Measurements from ENCODE around the gene CDH11. TPM values are rescaled to one million over a fixed set of nuclear protein-coding genes. Genes with fewer than 3 reads are reported as not detected.

The CDH11 gene
- total RNA-seq, 3 donors from 2014 or later: 0.10 to 0.66 (median 0.35) TPM

DNA sequence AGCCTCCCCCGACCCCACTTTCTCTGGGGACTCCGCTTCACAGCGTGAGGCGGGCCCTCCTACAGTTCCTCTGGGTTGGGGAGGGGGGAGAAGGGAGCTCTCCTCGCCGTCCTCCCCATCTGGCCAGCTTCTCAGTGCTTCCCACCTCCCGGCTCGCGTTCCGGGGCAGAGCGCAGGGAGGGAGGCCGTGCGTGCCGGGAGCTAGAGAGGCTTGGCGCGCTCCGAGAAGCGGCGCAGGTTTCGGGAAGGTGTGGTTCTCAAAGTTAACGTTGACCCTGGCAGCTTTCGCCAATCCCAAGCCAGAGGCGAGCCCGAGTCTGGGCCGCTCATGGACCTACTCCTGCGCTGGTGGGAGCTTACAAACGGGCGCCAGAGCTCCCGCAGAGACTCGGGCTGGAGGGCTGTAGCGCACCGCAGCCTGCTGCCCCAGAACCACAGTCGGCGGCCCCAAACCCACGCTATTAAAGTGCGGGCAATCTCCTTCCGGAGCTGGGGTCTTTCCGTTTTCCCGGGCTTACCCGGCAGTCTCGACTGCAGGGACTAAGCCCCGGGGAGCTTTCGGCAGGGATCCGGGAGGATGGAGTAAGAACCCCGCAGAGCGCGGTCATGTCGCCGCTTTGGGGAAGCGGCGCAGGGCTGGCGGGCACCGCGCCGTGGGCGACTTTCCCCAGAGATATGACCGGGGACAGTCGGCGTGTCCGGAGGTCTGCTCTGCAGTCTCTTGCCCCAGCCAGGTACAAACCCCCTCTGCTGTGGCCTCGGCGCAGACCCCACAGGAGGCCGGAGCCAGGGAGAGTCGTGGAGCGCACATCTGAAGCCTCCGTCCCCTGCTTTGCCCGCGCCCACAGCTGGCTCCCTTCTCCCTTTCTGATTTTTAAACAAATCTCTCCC, 787 bp downstream of the CDH11 start:
- Mint-ChIP-seq H3K9me3 (no peaks in the 10 kb centered on the region), H3K36me3 (ENCODE audit: insufficient read depth) (no peaks in the 10 kb centered on the region), H3K4me3 (no peak overlapping the region), H3K4me1 (ENCODE audit: low read depth) (no peaks in the 10 kb centered on the region), H3K27me3 (ENCODE audit: low read depth) (peaks cover 40% of the 10 kb centered on the region)
- ATAC-seq (no peak), DNase-seq (no peak)

DNA sequence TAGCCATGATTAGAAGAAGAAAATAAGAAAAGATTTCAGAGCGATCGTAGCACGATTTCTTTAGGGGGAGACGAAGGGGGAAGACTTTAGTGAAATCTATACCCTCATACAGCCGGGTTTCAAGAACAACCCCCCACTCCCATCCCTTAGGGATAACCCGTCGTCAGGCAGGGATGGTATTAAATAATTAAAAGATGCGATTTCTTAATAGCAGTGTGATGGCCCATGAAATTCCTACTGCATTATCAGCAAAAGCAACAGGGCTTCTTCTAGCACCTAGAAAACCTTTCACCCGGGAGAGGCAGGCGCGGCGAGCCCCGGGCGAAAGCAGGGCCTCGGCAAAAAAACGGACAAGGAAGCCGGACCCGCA, 1.4 kb downstream of the CDH11 start:
- DNase-seq (no peak), ATAC-seq (no peak)
- peaks cover 40% of the 10 kb centered on the region for H3K27me3 Mint-ChIP-seq (ENCODE audit: low read depth)
- no peak overlapping the region for H3K4me3 Mint-ChIP-seq
- H3K9me3 Mint-ChIP-seq: no peaks in the 10 kb centered on the region
- H3K36me3 Mint-ChIP-seq (ENCODE audit: insufficient read depth): no peaks in the 10 kb centered on the region
- H3K4me1 Mint-ChIP-seq (ENCODE audit: low read depth): no peaks in the 10 kb centered on the region

DNA sequence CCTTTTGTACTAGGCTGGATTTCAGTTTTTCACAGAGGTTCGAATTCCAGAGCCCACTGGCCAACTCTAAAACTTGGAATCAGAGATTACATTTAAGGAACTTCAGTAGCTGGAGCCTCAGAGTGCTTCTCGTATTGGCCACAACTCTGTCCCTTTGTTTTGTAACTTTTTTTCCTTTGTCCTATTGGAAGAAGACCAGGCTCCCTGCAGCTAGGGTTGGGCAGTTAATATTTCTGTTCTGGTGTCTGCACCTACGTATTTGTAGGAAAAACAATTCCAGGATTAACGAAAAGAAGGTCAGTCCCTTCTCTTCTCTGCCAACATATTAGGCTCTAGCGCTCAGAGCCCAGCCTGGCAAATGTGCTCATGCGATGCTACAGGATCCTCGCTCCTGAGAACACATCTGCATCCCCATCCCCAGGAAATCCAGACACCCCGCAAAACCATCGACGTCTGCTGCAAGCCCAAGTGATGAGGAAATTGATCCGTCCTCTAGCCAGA, 1.9 kb downstream of the CDH11 start:
- no peaks in the 10 kb centered on the region for H3K4me1 Mint-ChIP-seq (ENCODE audit: low read depth)
- no peaks in the 10 kb centered on the region for H3K36me3 Mint-ChIP-seq (ENCODE audit: insufficient read depth)
- no peaks in the 10 kb centered on the region for H3K9me3 Mint-ChIP-seq
- DNase-seq (no peak), ATAC-seq (no peak)
- H3K27me3 Mint-ChIP-seq (ENCODE audit: low read depth): peaks cover 40% of the 10 kb centered on the region
- H3K4me3 Mint-ChIP-seq: no peak overlapping the region

DNA sequence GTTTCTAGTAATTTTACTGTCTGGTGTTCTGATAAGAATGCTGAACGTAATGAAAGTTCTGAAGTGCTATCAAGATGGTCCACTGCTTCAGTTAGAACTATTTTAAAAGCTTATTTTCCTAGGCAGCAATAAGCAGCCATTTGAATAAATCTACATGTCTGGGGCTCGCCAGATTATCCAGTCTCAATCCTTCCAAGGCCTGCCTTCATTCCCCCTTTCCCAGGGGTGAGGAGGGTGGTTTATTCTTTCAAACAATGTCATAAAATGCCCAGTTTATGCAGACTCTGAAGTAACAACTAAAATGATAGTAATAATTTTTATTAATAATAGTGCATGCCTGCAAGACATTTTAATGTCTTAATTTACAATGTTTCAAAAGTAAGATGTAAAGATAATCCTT, 2.4 kb downstream of the CDH11 start:
- Mint-ChIP-seq H3K4me1 (ENCODE audit: low read depth) (no peaks in the 10 kb centered on the region), H3K9me3 (no peaks in the 10 kb centered on the region), H3K4me3 (no peak overlapping the region), H3K27me3 (ENCODE audit: low read depth) (peaks cover 37% of the 10 kb centered on the region), H3K36me3 (ENCODE audit: insufficient read depth) (no peaks in the 10 kb centered on the region)
- DNase-seq (no peak), ATAC-seq (no peak)

DNA sequence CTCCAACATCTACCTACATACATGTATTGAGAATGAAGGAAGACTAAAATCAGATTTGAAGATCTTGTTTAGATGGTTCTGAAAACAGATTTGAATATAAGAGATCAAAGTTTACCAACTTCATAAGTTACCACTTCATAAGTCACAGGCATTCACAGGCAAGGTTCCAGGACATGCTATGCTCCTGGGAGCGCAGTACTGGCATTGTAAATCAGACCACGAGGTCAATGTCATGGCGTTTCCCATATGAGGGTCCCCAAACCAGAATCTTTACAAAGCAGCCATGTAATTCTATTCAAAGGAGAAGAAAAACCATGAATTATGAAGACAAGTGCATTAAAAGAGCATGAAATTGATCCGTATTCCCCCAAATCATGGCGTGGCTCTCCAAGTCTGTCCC, 3.0 kb downstream of the CDH11 start:
- Mint-ChIP-seq H3K36me3 (ENCODE audit: insufficient read depth) (no peaks in the 10 kb centered on the region), H3K27me3 (ENCODE audit: low read depth) (peaks cover 32% of the 10 kb centered on the region), H3K9me3 (no peaks in the 10 kb centered on the region), H3K4me3 (no peak overlapping the region), H3K4me1 (ENCODE audit: low read depth) (no peaks in the 10 kb centered on the region)
- ATAC-seq (no peak), DNase-seq (no peak)

DNA sequence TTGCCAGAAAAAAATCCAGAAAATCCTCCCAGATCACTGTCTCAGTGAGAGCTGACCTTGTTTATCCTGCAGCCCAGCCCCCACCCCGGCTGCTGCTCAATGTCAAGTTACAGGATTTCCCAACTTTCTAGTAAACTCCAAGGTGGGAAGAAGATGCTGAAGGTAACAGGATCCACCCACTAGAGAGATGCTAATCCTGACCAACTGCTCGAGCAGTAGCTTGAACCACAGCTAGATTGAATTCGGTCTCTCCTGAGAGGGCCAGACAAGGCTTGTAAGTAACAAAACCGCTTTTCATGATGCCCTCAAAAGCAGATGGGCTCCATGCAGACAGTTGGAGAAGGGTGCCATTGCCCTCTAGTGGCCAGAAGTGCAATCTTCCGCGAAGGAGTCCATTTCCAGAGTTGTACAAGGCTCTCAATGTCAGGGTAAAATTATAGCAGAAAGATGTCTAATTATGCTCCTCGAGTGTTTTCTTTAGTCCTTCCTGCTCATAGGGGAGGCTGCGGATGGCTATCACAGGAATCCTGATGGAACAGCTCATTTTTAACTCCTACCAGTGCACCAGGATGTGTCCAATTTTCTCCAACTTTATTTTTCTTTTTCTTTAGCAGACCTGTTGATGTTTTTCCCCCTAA, 3.9 kb downstream of the CDH11 start:
- DNase-seq (no peak), ATAC-seq (no peak)
- H3K36me3 Mint-ChIP-seq (ENCODE audit: insufficient read depth): no peaks in the 10 kb centered on the region
- peaks cover 24% of the 10 kb centered on the region for H3K27me3 Mint-ChIP-seq (ENCODE audit: low read depth)
- no peak overlapping the region for H3K4me3 Mint-ChIP-seq
- H3K9me3 Mint-ChIP-seq: no peaks in the 10 kb centered on the region
- H3K4me1 Mint-ChIP-seq (ENCODE audit: low read depth): no peaks in the 10 kb centered on the region

DNA sequence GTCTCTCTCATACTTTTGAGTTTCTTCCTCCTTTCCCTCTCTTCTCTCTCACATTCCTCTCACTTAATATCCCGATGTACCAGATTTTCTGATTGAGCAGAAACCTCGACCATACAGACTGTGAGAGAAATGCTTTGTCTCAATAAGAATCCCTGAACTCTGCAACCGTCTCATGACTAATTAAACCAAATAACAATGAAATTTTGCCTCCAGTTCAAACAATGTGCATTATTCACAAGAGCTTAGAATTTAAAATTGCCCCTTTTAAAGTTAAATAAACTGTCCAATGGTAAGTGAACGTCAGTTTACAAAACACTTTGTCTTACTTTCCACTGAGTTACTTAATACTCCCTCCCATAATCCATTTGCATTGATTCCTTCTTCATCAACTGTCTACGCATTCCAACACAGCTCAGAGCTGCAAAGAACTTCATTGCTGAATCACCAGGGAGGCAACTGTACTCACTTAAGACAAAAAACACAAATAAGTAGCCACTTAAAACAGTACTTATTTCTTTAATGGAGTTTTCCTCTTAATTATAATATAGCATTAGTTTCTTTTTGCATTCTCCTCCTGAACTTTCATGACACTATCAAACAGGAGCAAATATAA, 4.9 kb downstream of the CDH11 start:
- no peak for ATAC-seq
- no peaks in the 10 kb centered on the region for H3K4me1 Mint-ChIP-seq (ENCODE audit: low read depth)
- H3K9me3 Mint-ChIP-seq: no peaks in the 10 kb centered on the region
- H3K4me3 Mint-ChIP-seq: no peak overlapping the region
- peaks cover 22% of the 10 kb centered on the region for H3K27me3 Mint-ChIP-seq (ENCODE audit: low read depth)
- DNase-seq: no peak
- H3K36me3 Mint-ChIP-seq (ENCODE audit: insufficient read depth): no peaks in the 10 kb centered on the region

DNA sequence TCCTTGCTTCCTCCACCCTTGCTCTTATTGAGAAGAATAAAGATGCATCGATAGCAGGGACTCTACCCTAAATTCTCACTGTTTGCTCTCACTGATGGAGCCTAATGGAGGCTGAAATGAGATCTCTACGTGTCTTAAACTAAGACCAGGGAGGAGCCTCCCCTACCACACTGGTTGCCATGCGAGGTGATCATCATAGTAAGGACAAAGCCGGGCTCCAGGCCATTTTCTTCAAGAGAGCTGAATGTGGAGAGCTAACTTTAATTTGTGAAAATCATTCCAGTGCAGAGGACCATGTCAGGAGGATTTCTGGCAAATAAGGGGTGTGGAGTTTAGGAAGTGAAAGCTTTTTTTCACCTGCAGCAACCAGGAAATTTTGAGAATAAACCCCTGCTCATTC, 5.6 kb downstream of the CDH11 start:
- Mint-ChIP-seq H3K4me3 (no peak overlapping the region), H3K36me3 (ENCODE audit: insufficient read depth) (no peaks in the 10 kb centered on the region), H3K4me1 (ENCODE audit: low read depth) (no peaks in the 10 kb centered on the region), H3K27me3 (ENCODE audit: low read depth) (peaks cover 17% of the 10 kb centered on the region), H3K9me3 (no peaks in the 10 kb centered on the region)
- DNase-seq (no peak), ATAC-seq (no peak)

DNA sequence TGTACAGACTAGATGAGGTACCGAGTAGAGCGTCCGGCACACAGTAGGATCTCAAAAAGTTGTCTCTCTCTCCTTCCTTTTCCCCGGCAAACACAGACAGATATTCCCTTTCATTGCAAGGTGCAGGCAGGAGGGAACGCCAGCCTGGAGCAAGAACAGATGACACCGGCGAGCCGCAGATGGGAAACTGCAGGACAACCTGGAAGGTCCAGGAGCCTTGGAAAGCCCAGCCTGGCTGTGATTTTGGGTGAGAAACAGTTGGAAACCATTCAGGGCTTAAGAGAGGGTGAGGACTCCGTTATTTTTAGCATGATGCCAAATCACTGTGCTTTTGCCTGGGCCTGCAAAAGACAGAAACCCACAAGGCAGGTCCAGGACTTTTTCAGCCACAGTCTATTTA, 7.3 kb downstream of the CDH11 start:
- no peak for DNase-seq
- Mint-ChIP-seq H3K27me3 (ENCODE audit: low read depth) (peaks cover 5% of the 10 kb centered on the region), H3K4me3 (no peak overlapping the region), H3K4me1 (ENCODE audit: low read depth) (no peaks in the 10 kb centered on the region), H3K9me3 (no peaks in the 10 kb centered on the region), H3K36me3 (ENCODE audit: insufficient read depth) (no peaks in the 10 kb centered on the region)
- ATAC-seq: no peak

DNA sequence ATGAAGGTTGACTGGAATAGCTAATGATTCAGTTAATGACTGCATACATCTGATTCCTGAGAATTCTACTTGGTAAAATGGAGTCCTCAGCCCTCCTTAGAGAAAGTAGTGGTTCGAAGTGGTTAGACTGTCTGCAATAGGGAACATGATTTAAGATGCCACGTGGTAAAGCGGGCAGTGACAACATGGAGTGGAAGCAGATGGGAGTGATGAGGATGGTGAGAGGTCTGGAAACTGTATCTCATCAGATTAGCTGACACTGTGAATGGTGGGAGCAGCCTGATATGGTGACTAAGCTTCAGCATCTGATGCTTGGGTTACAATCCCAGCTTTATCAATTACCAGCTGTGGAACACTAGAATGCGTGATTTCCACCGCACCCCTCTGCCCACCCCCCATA, 8.4 kb downstream of the CDH11 start:
- Mint-ChIP-seq H3K36me3 (ENCODE audit: insufficient read depth) (no peaks in the 10 kb centered on the region), H3K9me3 (no peaks in the 10 kb centered on the region)
- no peak for ATAC-seq

DNA sequence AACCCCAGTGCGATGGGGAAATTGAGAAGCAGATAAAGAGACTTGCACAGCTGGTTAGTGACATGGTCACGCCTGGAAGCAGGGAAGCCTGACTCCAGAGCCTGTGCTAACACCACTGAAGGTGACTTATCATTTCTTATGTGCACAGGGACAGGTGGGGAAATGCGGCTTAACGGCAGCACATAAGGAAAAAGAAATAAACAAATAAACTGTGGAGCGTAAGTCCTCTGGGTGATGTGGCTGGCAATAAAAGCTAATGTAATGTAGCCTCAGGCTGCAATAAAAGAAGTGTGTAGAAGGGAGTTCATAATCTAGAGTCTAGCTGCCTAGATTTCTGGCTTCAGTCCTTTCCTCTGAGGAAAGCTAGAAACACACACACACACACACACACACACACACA, 10.6 kb downstream of the CDH11 start:
- H3K27me3 Mint-ChIP-seq (ENCODE audit: low read depth): no peaks in the 10 kb centered on the region
- H3K9me3 Mint-ChIP-seq: no peaks in the 10 kb centered on the region
- no peak for DNase-seq
- ATAC-seq: no peak
- no peaks in the 10 kb centered on the region for H3K36me3 Mint-ChIP-seq (ENCODE audit: insufficient read depth)
- no peak overlapping the region for H3K4me3 Mint-ChIP-seq
- H3K4me1 Mint-ChIP-seq (ENCODE audit: low read depth): no peaks in the 10 kb centered on the region

More for the DNA sequence above, 8.4 kb downstream of the CDH11 start:
- Mint-ChIP-seq H3K27me3 (ENCODE audit: low read depth) (no peaks in the 10 kb centered on the region), H3K4me1 (ENCODE audit: low read depth) (no peaks in the 10 kb centered on the region), H3K4me3 (no peak overlapping the region)
- no peak for DNase-seq

DNA sequence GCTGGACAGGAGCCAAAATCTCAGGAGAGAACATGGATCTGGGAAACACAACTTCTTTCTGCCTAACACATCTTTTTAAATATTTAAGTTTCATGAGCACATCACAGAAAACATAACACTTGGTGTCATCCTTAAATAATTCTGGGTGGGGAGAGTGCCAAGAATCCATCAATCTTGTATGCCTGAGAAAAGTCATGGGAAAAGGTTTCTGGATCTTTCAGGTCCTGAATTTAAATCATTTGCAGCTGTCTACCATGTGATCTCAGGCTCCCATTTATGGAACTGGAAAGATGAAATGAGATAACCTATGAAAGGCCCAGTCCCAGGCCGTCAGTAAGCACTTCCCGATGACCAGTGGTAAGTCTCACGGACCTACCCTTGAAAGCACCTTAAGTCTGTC, 15.1 kb downstream of the CDH11 start:
- no peaks in the 10 kb centered on the region for H3K27me3 Mint-ChIP-seq (ENCODE audit: low read depth)
- H3K4me1 Mint-ChIP-seq (ENCODE audit: low read depth): no peaks in the 10 kb centered on the region
- no peak overlapping the region for H3K4me3 Mint-ChIP-seq
- ATAC-seq (no peak), DNase-seq (no peak)
- no peaks in the 10 kb centered on the region for H3K36me3 Mint-ChIP-seq (ENCODE audit: insufficient read depth)
- peaks cover 4% of the 10 kb centered on the region for H3K9me3 Mint-ChIP-seq

DNA sequence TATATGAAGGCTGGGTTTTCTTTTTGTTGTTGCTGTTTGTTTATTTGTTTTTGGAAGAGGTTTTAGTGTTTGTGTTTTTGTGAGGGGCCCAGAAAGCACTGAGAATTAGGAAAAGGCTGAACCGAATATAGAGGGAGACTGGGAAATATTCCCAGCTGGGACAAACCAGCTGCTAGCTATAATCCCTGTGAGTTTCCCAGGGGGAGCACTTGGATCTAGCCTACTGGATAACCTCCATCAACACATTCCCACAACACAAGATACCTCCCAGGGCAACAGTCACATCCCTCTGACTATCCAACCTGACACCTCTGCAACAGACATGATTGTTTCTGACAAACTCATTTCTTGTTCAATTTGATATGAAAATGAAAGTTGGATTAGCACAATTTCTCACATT, 16.7 kb downstream of the CDH11 start:
- H3K36me3 Mint-ChIP-seq (ENCODE audit: insufficient read depth): no peaks in the 10 kb centered on the region
- H3K4me1 Mint-ChIP-seq (ENCODE audit: low read depth): no peaks in the 10 kb centered on the region
- H3K9me3 Mint-ChIP-seq: peaks cover 5% of the 10 kb centered on the region
- DNase-seq: no peak
- no peak overlapping the region for H3K4me3 Mint-ChIP-seq
- H3K27me3 Mint-ChIP-seq (ENCODE audit: low read depth): no peaks in the 10 kb centered on the region
- ATAC-seq: no peak

DNA sequence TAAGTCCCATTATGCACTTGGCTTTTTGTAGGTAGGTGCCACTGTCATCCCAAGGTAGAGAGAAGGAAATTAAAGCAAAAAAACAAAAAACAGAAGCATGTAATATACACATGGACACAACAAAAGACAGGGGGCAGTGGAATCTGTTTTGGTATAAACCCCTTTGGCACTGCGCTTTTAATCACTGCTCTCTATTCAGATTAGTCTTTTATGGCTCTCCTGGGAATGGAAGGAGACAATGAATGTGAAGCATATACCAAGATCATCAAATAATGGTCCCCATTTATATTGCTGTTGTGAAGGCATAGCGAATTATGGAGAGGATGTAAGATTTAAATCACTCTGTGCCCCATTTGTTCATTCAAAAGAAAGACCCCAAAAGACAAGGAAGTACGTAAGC, 17.4 kb downstream of the CDH11 start:
- Mint-ChIP-seq H3K27me3 (ENCODE audit: low read depth) (no peaks in the 10 kb centered on the region), H3K36me3 (ENCODE audit: insufficient read depth) (no peaks in the 10 kb centered on the region), H3K4me3 (no peak overlapping the region), H3K4me1 (ENCODE audit: low read depth) (no peaks in the 10 kb centered on the region), H3K9me3 (peaks cover 12% of the 10 kb centered on the region)
- ATAC-seq (no peak), DNase-seq (no peak)

DNA sequence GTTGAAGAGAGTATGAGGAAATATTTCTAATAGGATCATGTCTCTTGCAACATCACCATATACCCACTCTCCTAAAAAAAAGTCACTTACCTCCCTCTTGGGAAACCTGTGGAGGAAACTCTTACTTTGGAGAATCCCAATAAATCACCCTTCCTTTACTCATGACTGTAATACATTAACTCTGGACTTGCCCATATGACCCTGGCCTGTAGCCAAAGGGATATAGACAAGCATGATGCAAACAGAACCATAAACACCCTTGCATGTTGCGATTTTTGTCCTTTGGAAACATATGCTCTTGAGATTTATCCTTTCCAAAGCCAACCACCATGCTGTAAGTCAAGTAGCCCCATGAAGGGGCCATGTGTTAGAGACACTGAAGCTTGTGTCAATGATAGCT, 19.5 kb downstream of the CDH11 start:
- no peak for ATAC-seq
- Mint-ChIP-seq H3K27me3 (ENCODE audit: low read depth) (no peaks in the 10 kb centered on the region), H3K4me1 (ENCODE audit: low read depth) (no peaks in the 10 kb centered on the region), H3K4me3 (no peak overlapping the region), H3K9me3 (peaks cover 12% of the 10 kb centered on the region), H3K36me3 (ENCODE audit: insufficient read depth) (no peaks in the 10 kb centered on the region)
- DNase-seq: no peak

Measured in activated T-cell treated with anti-CD3 and anti-CD28 coated beads, Interleukin-2, amount 50 U/mL, for 4 hours (primary cell).